HG03354 (cell line): ENCODE data around the gene ZPR1.
"Not testable (repeated sequence)": the region's sequence is repeated elsewhere in the genome, so short reads cannot be mapped to it uniquely, and the experiment has no call there.

ENCODE experiments used
- ATAC-seq: cut with Tn5 transposase; IDR thresholded peaks from one replicate; pipeline ENCODE4 v1.9.1; 2021; ENCODE audit warnings: mild to moderate bottlenecking; ENCODE audit not compliant: unreplicated experiment, poor library complexity, severe bottlenecking

The ZPR1 gene

DNA sequence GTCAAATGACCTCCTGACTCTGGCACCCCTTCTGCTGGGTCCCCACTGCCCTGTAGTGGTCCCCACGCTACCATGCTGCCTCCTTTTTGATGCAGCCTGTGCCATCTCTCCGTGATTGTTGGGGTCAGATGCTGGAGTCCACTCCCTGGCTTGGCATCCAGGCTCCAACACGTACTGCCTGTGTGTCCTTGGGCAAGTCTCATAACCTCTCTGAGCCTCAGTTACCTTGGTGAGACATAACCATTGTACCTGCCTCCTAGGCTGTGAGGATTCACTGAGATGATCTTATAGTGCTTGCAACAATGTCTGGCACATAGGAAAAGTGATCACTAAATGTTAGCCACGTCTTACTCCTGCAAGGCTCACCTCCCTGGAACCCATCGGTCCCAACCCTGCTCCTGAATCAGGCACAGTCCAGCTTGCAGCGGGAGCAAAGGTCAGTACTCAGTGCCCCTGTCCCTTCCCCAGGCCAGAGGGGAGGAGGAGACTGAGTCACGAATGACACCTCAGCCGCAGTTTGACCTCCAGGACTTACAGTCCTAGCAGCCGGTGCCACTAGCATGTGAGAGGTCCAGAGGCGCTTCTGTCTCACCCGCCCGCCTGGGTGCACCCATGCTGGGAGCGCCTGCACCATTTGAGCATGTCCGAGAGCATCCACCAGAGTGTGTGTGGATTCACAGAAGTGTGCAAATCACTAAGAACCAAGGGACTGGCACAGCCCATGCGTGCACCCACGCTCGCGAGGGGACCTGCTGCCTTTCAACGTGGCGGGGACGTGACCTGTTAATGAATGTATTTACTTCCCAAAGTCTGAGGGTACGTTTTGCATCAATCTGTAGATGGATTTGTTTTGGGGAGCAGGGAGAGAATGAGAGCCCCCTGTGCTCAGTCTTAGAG lies 38.3 kb upstream of the ZPR1 start:
- no peak for ATAC-seq

- ATAC-seq = no peak
These were observed 37.6 kb upstream of the ZPR1 start for GRCh38 chr11:116825434-116825833.

- no peak for ATAC-seq
These were observed 35.4 kb upstream of the ZPR1 start, which contains the start of gene APOA4 for GRCh38 chr11:116823031-116823843. TSS of gene APOA4 (minus strand) at chr11:116823304. CDS start at chr11:116823191, 113 bp downstream.

DNA sequence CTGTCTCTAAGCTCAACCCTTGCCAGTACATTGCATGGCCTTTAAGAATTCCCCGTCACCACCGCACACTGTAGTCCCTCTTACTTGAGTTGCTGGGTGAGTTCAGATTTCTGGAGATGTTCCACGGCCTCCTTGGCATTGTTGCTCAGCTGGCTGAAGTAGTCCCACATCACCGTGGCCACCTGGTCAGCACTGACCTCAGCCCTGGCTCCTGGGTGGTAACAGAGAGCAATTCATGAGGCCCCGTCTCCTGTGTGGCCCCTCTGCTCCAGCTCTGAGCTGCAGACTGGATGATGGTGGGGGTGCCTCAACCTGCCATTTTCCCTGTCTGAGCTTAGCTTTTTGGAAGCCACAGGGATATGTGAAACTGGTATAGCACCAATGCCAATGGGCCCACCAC lies 34.8 kb upstream of the ZPR1 start:
- no peak for ATAC-seq

DNA sequence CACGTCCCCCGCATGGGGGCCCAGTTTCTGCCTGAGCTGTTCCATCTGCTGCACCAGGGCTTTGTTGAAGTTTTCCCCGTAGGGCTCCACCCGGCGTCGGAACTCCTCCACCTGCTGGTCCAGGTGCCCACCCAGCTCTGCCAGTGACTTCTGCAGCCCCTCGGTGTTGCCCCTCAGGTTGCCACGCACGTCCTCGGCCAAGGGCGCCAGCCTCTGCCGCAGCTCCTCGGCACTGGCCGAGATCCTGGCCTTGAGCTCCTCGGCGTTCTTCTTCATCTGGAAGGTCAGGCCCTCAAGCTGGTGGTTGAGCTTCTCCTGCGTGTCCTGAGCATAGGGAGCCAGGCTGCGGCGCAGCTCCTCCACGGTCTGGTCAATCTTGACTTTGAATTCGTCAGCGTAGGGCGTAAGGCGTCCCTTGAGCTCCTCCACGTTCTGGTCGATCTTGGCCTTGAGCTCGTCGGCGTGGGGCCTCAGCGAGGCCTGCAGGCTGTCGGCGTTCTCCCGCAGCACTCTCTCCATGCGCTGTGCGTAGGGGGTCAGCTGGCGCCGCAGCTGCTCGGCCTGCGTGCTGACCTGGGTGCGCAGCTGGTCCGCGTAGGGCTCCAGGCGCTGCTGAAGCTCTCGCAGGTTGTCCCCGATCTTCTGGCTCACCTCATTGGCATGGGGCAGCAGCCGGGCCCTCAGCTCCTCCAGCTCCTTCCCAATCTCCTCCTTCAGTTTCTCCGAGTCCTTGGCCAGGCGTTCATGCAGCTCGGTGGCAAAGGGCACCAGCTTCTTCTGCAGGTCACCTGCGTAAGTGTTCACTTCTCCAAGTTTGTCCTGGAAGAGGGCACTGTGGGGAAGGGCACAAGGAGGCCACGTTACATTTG lies 33.5 kb upstream of the ZPR1 start:
- no peak for ATAC-seq

GRCh38 chr11:116819049-116819448 lies 31.2 kb upstream of the ZPR1 start:
- no peak for ATAC-seq

DNA sequence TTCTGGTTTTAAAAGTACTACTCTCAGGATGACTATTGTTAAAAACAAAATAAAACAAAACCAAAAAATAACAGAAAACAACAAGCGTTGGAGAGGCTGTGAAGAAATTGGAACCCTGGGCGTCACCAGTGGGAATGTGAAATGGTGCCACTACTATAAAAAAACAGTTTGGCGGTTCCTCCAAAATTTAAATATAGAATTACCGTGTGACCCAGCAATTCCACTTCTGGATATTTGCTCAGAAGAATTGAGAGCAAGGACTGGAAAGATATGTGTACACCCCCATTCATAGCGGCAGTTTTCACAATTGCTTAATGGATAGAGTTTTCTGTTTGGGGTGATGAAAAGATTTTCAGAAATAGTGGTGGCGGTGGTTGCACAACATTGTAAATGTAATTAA lies 26.7 kb upstream of the ZPR1 start:
- no peak for ATAC-seq

GRCh38 chr11:116813781-116814471 lies 26.1 kb upstream of the ZPR1 start:
- ATAC-seq = no peak

- no peak for ATAC-seq
These were observed 25.3 kb upstream of the ZPR1 start for GRCh38 chr11:116813170-116813569.

- ATAC-seq = no peak
These were observed 24.3 kb upstream of the ZPR1 start for GRCh38 chr11:116812109-116812508.

GRCh38 chr11:116811194-116811593 lies 23.4 kb upstream of the ZPR1 start:
- no peak for ATAC-seq

- ATAC-seq = no peak
These were observed 20.7 kb upstream of the ZPR1 start for GRCh38 chr11:116808262-116809175.

DNA sequence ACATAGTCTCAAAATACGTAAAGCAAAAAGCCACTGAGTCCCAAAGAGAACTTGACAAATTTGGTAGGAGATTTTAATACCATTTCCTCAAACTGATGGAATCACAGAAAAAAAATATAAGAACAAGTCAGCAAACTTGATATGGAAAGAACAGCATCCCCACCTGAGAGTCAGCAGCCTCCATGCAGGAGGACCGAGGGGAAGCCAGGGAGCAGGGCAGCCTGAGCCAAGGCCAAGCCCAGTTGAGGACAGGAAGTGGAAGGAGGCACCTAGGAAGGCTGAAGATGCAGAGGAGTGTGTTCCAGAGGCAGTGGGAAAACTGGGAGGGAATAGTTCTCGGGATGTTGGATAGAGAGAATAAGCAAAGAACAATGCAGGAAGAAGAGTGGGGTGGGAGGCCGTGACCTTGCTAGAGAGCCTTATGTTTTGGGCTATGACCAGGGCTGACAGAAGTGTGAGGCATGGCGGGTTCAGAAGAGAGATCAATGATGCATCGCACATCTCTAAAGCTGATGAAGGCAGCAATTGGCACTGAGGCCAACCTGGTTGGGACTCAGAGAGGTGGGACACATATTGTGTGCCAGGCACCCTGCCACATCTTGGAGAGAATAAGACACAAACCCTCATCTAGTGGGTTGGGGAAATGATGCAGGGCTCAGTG lies 19.9 kb upstream of the ZPR1 start:
- no peak for ATAC-seq

DNA sequence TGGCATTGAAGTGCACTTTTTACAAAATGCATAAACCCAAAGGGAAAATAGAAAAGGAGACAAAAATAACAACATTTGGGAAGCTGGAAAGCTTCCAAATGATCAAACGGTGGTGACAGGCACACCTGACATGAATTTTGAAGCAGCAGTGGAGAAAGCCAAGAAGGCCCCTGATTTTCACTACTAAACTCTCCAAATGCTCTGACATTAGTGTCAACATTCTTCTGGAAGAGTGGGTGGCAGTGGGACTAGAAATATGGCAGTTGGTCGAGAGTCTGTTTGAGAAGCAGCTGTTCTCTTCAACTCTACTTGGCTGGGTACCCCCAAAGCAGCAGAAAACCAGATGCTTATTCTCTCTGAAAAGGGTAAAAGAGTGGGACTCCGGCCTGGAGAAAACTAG lies 16.2 kb upstream of the ZPR1 start:
- ATAC-seq = no peak

DNA sequence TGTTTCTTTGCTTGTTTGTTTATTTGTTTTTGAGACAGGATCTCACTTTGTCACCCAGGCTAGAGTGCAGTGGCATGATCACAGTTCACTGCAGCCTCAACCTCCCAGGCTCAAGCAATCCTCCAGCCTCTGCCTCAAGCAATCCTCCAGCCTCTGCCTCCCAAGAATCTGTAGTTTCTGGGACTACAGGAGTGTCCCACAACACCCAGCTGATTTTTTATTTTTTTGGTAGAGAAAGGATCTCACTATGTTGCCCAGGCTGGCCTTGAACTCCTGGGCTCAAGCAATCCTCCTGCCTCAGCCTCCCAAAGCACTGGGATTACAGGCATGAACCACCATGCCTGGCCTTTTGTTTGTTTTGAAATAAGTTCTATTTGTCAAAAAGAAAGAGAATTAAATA lies 13.8 kb upstream of the ZPR1 start:
- ATAC-seq = not testable (repeated sequence)

DNA sequence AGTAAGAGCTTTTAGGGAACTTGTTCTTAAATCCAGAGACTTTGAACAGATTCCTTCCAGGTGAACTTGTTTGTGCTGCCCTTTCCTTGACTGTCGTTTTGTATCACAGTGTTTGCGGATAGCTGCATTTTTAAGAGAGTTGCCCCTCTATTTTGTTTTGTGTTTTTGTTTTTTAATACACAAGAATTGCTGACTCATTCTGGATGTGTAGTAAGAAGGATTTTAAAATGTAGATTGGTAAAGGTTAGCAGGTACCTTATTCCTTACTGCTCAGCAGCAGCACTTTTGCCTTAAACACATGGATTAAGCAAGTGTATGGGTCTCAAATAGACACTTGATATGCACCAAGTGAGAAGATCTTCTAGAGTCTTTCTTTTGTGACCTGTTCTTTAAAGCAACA lies 12.8 kb upstream of the ZPR1 start:
- ATAC-seq = no peak

- ATAC-seq = no peak
These were observed 10.5 kb upstream of the ZPR1 start for GRCh38 chr11:116798368-116798767.

GRCh38 chr11:116797816-116798215 lies 10.0 kb upstream of the ZPR1 start:
- no peak for ATAC-seq
